Ectodermal cell (in vitro differentiated cells): ENCODE results near the gene SS18.

ENCODE experiments used
- H3K27ac ChIP-seq: 2 replicates; pipeline ENCODE4 v1.7.0; 2013; ENCODE audit warnings: mild to moderate bottlenecking, low read depth, low read length; ENCODE audit not compliant: insufficient read depth, poor library complexity, severe bottlenecking
- H3K27me3 ChIP-seq: 2 replicates; pipeline ENCODE4 v1.7.0; 2013; ENCODE audit warnings: mild to moderate bottlenecking, low read length; ENCODE audit not compliant: insufficient read depth, control insufficient read depth, poor library complexity, severe bottlenecking
- H3K36me3 ChIP-seq: one replicate; pipeline ENCODE4 v1.7.0; 2013; ENCODE audit warnings: low read length; ENCODE audit not compliant: control insufficient read depth, insufficient read depth
- H3K4me1 ChIP-seq: one replicate; pipeline ENCODE4 v1.7.0; 2013; ENCODE audit warnings: low read length; ENCODE audit not compliant: control insufficient read depth, insufficient read depth
- H3K4me3 ChIP-seq: 2 replicates; pipeline ENCODE4 v1.7.0; 2013; ENCODE audit warnings: low read depth, low read length, control low read depth; ENCODE audit not compliant: insufficient read depth
- H3K9me3 ChIP-seq: 2 replicates; pipeline ENCODE4 v1.7.0; 2013; ENCODE audit warnings: mild to moderate bottlenecking, low read length, moderate library complexity; ENCODE audit not compliant: control insufficient read depth
- WGBS, 2 experiments: methylation state at CpG; one replicate each; pipeline ENCODE4 v1.1.7; 2013; ENCODE audit warnings: missing lambda C conversion rate in 2 of 2; 5-methylcytosine and 5-hydroxymethylcytosine counted together

Gene SS18

GRCh38 chr18:26074246-26074645 lies 16.2 kb downstream of the SS18 start:
- Histone ChIP-seq H3K27ac (no peak overlapping the region), H3K27me3 (no peaks in the 10 kb centered on the region), H3K36me3 (peaks cover 19% of the 10 kb centered on the region), H3K4me1 (no peaks in the 10 kb centered on the region), H3K4me3 (no peak overlapping the region), H3K9me3 (no peaks in the 10 kb centered on the region)
- 100% methylated on average over 1 of the region's 2 CpGs; no CpG with 5 or more reads in 1 of the 2 experiments for WGBS, 2 experiments

GRCh38 chr18:26073758-26074157 lies 16.7 kb downstream of the SS18 start:
- no peak overlapping the region for H3K27ac ChIP-seq
- WGBS, 2 experiments = 88 to 100% methylated on average over 1 to 2 of the region's 2 CpGs
- H3K27me3 ChIP-seq = no peaks in the 10 kb centered on the region
- no peaks in the 10 kb centered on the region for H3K4me1 ChIP-seq
- H3K9me3 ChIP-seq = no peaks in the 10 kb centered on the region
- H3K4me3 ChIP-seq = no peak overlapping the region
- peaks cover 19% of the 10 kb centered on the region for H3K36me3 ChIP-seq

GRCh38 chr18:26071725-26072124 lies 18.7 kb downstream of the SS18 start:
- Histone ChIP-seq H3K4me1 (no peaks in the 10 kb centered on the region), H3K9me3 (no peaks in the 10 kb centered on the region), H3K36me3 (peaks cover 31% of the 10 kb centered on the region), H3K27ac (no peak overlapping the region), H3K4me3 (no peak overlapping the region), H3K27me3 (no peaks in the 10 kb centered on the region)
- WGBS, 2 experiments = 94 to 100% methylated on average over 1 to 2 of the region's 2 CpGs

- H3K4me3 ChIP-seq = no peak overlapping the region
- H3K27ac ChIP-seq = no peak overlapping the region
- H3K9me3 ChIP-seq = no peaks in the 10 kb centered on the region
- H3K36me3 ChIP-seq = peaks cover 31% of the 10 kb centered on the region
- no peaks in the 10 kb centered on the region for H3K4me1 ChIP-seq
- H3K27me3 ChIP-seq = no peaks in the 10 kb centered on the region
Observed at GRCh38 chr18:26071020-26071419, 19.4 kb downstream of the SS18 start.

GRCh38 chr18:26059357-26059756 lies 31.1 kb downstream of the SS18 start:
- Histone ChIP-seq H3K4me1 (no peaks in the 10 kb centered on the region), H3K27me3 (no peaks in the 10 kb centered on the region), H3K27ac (no peak overlapping the region), H3K4me3 (no peak overlapping the region), H3K36me3 (peaks cover 7% of the 10 kb centered on the region), H3K9me3 (no peaks in the 10 kb centered on the region)
- 80 to 88% methylated on average over 2 of the region's 2 CpGs for WGBS, 2 experiments

GRCh38 chr18:26057344-26057773 lies 33.1 kb downstream of the SS18 start:
- no peak overlapping the region for H3K4me3 ChIP-seq
- 87 to 88% methylated on average over 7 of the region's 7 CpGs for WGBS, 2 experiments
- no peaks in the 10 kb centered on the region for H3K27me3 ChIP-seq
- H3K9me3 ChIP-seq = no peaks in the 10 kb centered on the region
- H3K4me1 ChIP-seq = no peaks in the 10 kb centered on the region
- H3K36me3 ChIP-seq = peaks cover 7% of the 10 kb centered on the region
- no peak overlapping the region for H3K27ac ChIP-seq

- Histone ChIP-seq H3K4me1 (no peaks in the 10 kb centered on the region), H3K36me3 (peaks cover 7% of the 10 kb centered on the region), H3K4me3 (no peak overlapping the region), H3K27ac (no peak overlapping the region), H3K9me3 (no peaks in the 10 kb centered on the region), H3K27me3 (no peaks in the 10 kb centered on the region)
- WGBS, 2 experiments = no CpG with 5 or more reads among the region's 1 CpG
Observed at GRCh38 chr18:26056291-26056690, 34.1 kb downstream of the SS18 start.

- Histone ChIP-seq H3K27me3 (no peaks in the 10 kb centered on the region), H3K4me1 (no peaks in the 10 kb centered on the region), H3K36me3 (peaks cover 7% of the 10 kb centered on the region), H3K27ac (no peak overlapping the region), H3K4me3 (no peak overlapping the region), H3K9me3 (no peaks in the 10 kb centered on the region)
Observed at GRCh38 chr18:26052505-26052904, 37.9 kb downstream of the SS18 start.

GRCh38 chr18:26051843-26052242 lies 38.6 kb downstream of the SS18 start:
- peaks cover 7% of the 10 kb centered on the region for H3K36me3 ChIP-seq
- H3K9me3 ChIP-seq = no peaks in the 10 kb centered on the region
- H3K4me3 ChIP-seq = no peak overlapping the region
- H3K4me1 ChIP-seq = no peaks in the 10 kb centered on the region
- 80 to 89% methylated on average over 1 of the region's 1 CpG for WGBS, 2 experiments
- no peak overlapping the region for H3K27ac ChIP-seq
- no peaks in the 10 kb centered on the region for H3K27me3 ChIP-seq

GRCh38 chr18:26046419-26047077 lies 43.9 kb downstream of the SS18 start:
- Histone ChIP-seq H3K36me3 (peaks cover 7% of the 10 kb centered on the region), H3K27me3 (no peaks in the 10 kb centered on the region)

GRCh38 chr18:26044807-26045206 lies 45.6 kb downstream of the SS18 start:
- H3K4me1 ChIP-seq = no peaks in the 10 kb centered on the region
- 86 to 94% methylated on average over 3 of the region's 3 CpGs for WGBS, 2 experiments

More at GRCh38 chr18:26046419-26047077, 43.9 kb downstream of the SS18 start:
- Histone ChIP-seq H3K27ac (no peak overlapping the region), H3K4me1 (no peaks in the 10 kb centered on the region), H3K4me3 (no peak overlapping the region), H3K9me3 (no peaks in the 10 kb centered on the region)

More at GRCh38 chr18:26044807-26045206, 45.6 kb downstream of the SS18 start:
- H3K27ac ChIP-seq = no peak overlapping the region
- peaks cover 7% of the 10 kb centered on the region for H3K36me3 ChIP-seq
- H3K4me3 ChIP-seq = no peak overlapping the region
- H3K9me3 ChIP-seq = no peaks in the 10 kb centered on the region
- H3K27me3 ChIP-seq = no peaks in the 10 kb centered on the region
